ENCODE measurements around the gene IMPG1.

DNA sequence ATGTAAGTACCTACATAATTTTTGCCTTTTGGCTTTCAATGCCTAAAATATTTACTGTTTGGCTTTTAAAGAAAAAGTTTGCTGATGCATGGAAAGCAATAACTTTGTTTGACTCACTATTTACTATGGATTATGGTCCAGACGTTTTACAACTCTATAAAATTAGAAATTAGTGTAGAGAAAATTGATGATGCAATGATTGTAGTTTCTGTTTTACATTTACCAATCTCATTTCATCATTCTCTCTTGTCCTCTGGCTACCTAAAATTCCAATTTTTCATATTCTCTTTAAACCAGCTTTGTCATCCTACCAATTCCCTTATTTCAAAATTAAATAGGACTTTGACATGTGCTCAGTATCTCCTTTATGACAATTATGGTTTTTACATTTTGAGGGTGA is 131.0 kb downstream of the IMPG1 start:
- TF ChIP-seq, protein P1, sequence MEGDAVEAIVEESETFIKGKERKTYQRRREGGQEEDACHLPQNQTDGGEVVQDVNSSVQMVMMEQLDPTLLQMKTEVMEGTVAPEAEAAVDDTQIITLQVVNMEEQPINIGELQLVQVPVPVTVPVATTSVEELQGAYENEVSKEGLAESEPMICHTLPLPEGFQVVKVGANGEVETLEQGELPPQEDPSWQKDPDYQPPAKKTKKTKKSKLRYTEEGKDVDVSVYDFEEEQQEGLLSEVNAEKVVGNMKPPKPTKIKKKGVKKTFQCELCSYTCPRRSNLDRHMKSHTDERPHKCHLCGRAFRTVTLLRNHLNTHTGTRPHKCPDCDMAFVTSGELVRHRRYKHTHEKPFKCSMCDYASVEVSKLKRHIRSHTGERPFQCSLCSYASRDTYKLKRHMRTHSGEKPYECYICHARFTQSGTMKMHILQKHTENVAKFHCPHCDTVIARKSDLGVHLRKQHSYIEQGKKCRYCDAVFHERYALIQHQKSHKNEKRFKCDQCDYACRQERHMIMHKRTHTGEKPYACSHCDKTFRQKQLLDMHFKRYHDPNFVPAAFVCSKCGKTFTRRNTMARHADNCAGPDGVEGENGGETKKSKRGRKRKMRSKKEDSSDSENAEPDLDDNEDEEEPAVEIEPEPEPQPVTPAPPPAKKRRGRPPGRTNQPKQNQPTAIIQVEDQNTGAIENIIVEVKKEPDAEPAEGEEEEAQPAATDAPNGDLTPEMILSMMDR (IDR thresholded peaks at IDR 0.05) = no peak
- TF ChIP-seq EZH2 (IDR thresholded peaks at IDR 0.05; ENCODE audit: borderline replicate concordance, insufficient read depth, low read depth, low read length, poor library complexity, severe bottlenecking) = no peak
